KOPT-K1 (cell line): Measurements from ENCODE around the gene MAP3K7.

Experiments
- H3K27ac ChIP-seq: fragments of 200-600 bp; sonication (generic); 2 replicates; pipeline ENCODE4 v1.5.1; 2016; ENCODE audit warnings: antibody characterized with exemption, mild to moderate bottlenecking, low read depth, low read length; ENCODE audit not compliant: poor library complexity, severe bottlenecking
- H3K36me3 ChIP-seq: fragments of 200-600 bp; sonication (generic); 2 replicates; pipeline ENCODE4 v1.5.1; 2017; ENCODE audit warnings: antibody characterized with exemption, mild to moderate bottlenecking, low read length, moderate library complexity; ENCODE audit not compliant: insufficient read depth
- H3K9me3 ChIP-seq: fragments of 200-600 bp; sonication (generic); 2 replicates; pipeline ENCODE4 v1.5.1; 2017; ENCODE audit warnings: antibody characterized with exemption, low read length, mild to moderate bottlenecking; ENCODE audit not compliant: insufficient read depth, poor library complexity, severe bottlenecking

Gene MAP3K7

GRCh38 chr6:90547991-90548390, 38.9 kb downstream of the MAP3K7 start:
- H3K9me3 ChIP-seq = no peaks in the 10 kb centered on the region
- peaks cover 97% of the 10 kb centered on the region for H3K36me3 ChIP-seq
- no peak overlapping the region for H3K27ac ChIP-seq

DNA sequence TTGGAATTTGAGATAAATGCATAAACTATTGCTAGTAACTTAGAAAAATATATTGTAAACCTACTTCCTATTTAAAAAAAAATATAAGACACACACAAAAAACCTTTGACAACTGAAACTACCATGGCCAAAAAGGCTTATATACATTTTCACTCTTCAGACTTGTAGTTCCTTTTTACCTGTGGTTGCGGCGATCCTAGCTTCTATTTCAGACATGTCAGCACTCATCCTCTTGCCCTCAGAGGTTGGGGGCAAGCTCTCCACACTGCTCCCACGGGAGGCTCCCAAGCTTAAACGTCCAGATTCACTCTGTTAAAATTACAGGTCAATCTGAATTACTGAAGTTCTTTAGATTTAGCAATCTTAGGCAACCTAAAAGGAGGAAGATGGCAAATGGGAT, 39.8 kb downstream of the MAP3K7 start:
- Histone ChIP-seq H3K9me3 (no peaks in the 10 kb centered on the region), H3K27ac (no peak overlapping the region), H3K36me3 (peaks cover 96% of the 10 kb centered on the region)

DNA sequence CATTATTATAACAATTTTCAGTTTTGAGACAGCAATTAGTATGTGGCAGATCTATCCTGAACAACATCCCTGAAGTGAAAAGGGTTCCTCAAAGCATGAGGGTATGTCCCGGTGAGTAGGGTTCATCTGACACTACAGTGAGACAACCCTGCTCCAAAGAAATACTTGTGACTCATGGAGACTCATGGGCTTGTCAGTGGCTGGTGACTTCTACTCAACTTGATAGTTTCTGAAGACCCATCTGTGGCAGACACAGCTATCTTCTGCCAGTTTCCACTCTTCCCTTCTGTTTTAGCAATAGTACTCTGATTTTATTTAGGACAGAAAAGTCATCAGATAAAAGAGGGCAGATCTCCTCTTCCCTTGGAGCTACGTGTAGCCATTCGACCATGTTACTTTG, 41.4 kb downstream of the MAP3K7 start:
- Histone ChIP-seq H3K27ac (no peak overlapping the region), H3K36me3 (peaks cover 85% of the 10 kb centered on the region), H3K9me3 (no peaks in the 10 kb centered on the region)

DNA sequence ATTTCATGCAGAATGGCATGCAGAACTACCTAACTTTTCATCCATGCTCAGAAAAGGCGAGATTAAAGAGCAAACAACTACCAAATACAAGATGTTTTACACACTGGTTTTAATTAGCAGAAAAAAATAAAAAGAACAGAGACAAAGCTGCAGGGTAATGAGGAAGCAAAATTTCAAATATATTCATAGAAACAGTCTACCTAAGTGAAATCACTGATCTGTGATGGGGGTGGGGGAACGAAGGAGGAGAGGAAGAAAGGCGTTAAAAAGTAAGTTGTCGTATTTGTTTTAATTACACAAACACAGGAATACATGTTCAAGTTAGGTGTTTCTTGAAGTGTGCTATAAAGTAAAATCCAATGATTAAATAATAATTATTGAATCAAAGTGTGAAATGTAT, 42.1 kb downstream of the MAP3K7 start:
- Histone ChIP-seq H3K9me3 (no peaks in the 10 kb centered on the region), H3K27ac (no peak overlapping the region), H3K36me3 (peaks cover 78% of the 10 kb centered on the region)

DNA sequence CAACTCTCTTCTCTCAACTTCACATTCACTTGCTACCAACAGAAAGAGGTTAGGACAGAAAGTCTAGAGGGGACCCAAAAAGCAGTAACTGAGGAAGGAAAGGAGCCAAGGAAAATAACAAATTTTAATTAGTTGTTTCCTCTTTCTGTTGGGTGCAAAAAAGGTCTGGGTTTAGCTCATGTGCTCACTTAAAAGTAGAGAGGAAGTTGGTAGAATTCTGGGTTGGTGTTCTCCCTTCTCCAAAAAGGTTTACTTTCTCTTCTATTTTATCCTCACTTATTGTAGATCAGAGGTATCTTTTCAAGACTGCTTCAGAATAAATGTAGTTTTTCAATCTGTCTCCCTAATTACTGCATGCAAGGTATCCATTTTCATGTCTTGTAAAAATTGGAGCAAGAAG, 42.8 kb downstream of the MAP3K7 start:
- Histone ChIP-seq H3K27ac (no peak overlapping the region), H3K9me3 (no peaks in the 10 kb centered on the region), H3K36me3 (peaks cover 72% of the 10 kb centered on the region)

DNA sequence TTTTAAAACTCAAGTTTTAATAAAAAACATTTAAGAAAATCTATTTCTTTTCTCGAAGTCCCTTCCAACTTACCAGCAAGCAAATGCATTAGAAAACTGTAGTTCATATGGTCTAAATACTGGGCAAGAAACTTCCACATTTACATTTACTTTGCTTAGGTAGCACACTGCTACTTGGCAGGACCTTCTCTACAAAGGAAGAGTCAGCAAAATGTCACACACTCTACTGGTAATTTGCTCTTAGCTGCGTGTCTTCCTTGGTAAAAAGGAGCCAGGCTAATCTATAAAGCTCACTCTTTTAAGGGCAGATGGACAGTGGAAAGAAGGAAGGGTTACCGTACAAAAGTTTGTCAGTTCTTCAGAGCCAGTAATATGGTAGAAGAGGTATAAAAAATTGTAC, 45.7 kb downstream of the MAP3K7 start:
- Histone ChIP-seq H3K27ac (no peak overlapping the region), H3K36me3 (peaks cover 48% of the 10 kb centered on the region), H3K9me3 (no peaks in the 10 kb centered on the region)

- H3K36me3 ChIP-seq = peaks cover 39% of the 10 kb centered on the region
- H3K27ac ChIP-seq = no peak overlapping the region
- H3K9me3 ChIP-seq = no peaks in the 10 kb centered on the region
Observed at GRCh38 chr6:90538278-90539046, 48.4 kb downstream of the MAP3K7 start.

DNA sequence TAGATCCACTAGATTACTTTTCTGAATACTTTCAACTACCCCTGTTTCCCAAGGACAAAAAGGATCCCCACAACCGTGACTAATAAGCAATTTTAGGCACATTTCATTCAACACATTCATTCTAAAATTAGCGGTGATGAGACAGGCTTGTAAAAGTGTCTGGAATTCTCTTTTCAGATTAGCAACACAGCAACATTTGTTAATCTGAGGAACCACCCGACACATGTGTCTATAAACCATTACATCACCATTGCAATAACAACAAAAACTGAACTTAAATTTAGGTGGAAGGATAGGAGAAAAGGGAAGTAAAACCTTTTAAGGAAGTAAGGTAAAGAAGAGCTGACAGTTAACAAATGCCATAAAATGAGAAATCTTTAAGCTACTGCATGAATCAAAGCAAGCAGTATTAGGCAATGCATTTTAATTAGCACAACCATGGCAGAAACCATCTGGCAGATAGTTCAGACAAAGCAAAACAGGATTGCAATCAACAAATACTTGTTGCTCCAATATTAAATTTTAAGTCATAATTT, 49.1 kb downstream of the MAP3K7 start:
- H3K9me3 ChIP-seq = no peaks in the 10 kb centered on the region
- no peak overlapping the region for H3K27ac ChIP-seq
- H3K36me3 ChIP-seq = peaks cover 40% of the 10 kb centered on the region

GRCh38 chr6:90537027-90537426, 49.8 kb downstream of the MAP3K7 start:
- H3K27ac ChIP-seq = no peak overlapping the region
- no peaks in the 10 kb centered on the region for H3K9me3 ChIP-seq
- peaks cover 42% of the 10 kb centered on the region for H3K36me3 ChIP-seq

GRCh38 chr6:90536520-90536919, 50.4 kb downstream of the MAP3K7 start:
- no peak overlapping the region for H3K27ac ChIP-seq
- no peaks in the 10 kb centered on the region for H3K9me3 ChIP-seq
- peaks cover 46% of the 10 kb centered on the region for H3K36me3 ChIP-seq

DNA sequence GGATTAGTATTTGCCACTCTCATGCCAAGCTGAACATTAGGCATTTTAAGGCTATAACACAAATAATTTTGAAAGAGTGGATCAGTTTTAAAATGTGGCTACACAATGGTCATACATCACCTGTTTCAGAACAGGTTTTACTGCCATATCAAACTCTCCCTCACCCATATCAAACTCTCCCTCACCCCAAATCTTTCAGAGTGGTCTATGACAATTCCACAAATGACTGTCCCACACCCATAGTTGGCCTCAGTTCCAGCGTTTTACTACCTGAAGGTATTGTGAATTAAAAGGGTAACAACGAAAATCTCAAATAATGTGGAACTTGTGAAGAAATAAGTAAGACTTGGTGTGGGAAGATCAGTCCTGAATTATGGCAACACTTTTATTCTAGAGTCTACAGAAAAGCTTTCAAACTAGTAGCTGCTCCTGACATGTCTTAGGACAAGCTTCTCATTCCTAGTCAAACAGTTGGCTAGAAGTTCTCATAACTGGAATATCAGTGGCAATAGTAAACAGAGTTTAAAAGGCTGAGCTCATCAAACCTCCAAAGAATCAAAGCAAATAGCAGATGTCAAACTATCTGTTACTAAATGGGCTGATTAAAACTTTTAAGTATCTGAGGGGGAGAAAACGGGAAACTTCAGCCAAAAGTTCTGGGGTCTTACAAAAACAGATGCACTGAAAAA, 52.4 kb downstream of the MAP3K7 start:
- Histone ChIP-seq H3K27ac (no peak overlapping the region), H3K9me3 (no peaks in the 10 kb centered on the region), H3K36me3 (peaks cover 61% of the 10 kb centered on the region)

- H3K27ac ChIP-seq = no peak overlapping the region
- peaks cover 67% of the 10 kb centered on the region for H3K36me3 ChIP-seq
- H3K9me3 ChIP-seq = no peaks in the 10 kb centered on the region
Observed at GRCh38 chr6:90533615-90534336, 53.1 kb downstream of the MAP3K7 start.

- peaks cover 62% of the 10 kb centered on the region for H3K36me3 ChIP-seq
Observed at GRCh38 chr6:90530882-90531281, 56.0 kb downstream of the MAP3K7 start.

GRCh38 chr6:90525421-90525820, 61.5 kb downstream of the MAP3K7 start:
- Histone ChIP-seq H3K27ac (no peak overlapping the region), H3K9me3 (no peaks in the 10 kb centered on the region), H3K36me3 (peaks cover 54% of the 10 kb centered on the region)

More at GRCh38 chr6:90530882-90531281, 56.0 kb downstream of the MAP3K7 start:
- Histone ChIP-seq H3K27ac (no peak overlapping the region), H3K9me3 (no peaks in the 10 kb centered on the region)

GRCh38 chr6:90523779-90524310, 63.0 kb downstream of the MAP3K7 start:
- no peak overlapping the region for H3K27ac ChIP-seq
- H3K9me3 ChIP-seq = no peaks in the 10 kb centered on the region
- peaks cover 55% of the 10 kb centered on the region for H3K36me3 ChIP-seq
